Coronary artery (tissue), 2 donors: ENCODE measurements around the gene DCUN1D4.

Experiments used
- DNase-seq: peaks from one replicate; pipeline ENCODE4 v3.0.0-alpha.2; 2017; ENCODE audit warnings: low spot score
- H3K27ac ChIP-seq, 2 donors: fragments of 200-600 bp; sonication (generic); one replicate each; pipeline ENCODE4 v1.5.1; 2016 to 2019
- H3K4me3 ChIP-seq: fragments of 200-600 bp; sonication (generic); 2 replicates; pipeline ENCODE4 v1.5.1; 2016; ENCODE audit warnings: mild to moderate bottlenecking, moderate library complexity
- TF ChIP-seq, protein P1 (sequence below): fragments of 200-600 bp; sonication (generic); IDR thresholded peaks from one replicate; pipeline ENCODE4 v1.5.1; 2019; ENCODE audit warnings: antibody characterized with exemption

Gene DCUN1D4

DNA sequence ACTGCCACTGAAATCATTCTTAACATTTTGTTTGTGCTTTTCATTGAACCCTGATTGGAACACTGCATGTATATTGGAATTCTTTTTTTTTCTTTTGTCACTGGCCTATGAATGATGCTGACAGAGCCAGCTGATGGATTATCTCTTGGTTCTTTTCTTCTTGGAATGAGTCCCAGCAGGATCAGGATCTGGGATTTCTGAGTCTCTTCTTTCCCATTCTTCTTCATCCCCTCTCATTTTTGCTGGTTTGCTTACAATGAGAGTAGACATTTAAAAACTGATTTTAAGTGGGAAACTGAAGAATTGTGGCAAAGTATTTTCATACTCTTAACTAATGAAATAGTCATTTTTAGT, 9.0 kb downstream of the DCUN1D4 start:
- no peak overlapping the region for H3K4me3 ChIP-seq
- no peak for DNase-seq
- no peak overlapping the region for H3K27ac ChIP-seq
- TF ChIP-seq, protein P1, sequence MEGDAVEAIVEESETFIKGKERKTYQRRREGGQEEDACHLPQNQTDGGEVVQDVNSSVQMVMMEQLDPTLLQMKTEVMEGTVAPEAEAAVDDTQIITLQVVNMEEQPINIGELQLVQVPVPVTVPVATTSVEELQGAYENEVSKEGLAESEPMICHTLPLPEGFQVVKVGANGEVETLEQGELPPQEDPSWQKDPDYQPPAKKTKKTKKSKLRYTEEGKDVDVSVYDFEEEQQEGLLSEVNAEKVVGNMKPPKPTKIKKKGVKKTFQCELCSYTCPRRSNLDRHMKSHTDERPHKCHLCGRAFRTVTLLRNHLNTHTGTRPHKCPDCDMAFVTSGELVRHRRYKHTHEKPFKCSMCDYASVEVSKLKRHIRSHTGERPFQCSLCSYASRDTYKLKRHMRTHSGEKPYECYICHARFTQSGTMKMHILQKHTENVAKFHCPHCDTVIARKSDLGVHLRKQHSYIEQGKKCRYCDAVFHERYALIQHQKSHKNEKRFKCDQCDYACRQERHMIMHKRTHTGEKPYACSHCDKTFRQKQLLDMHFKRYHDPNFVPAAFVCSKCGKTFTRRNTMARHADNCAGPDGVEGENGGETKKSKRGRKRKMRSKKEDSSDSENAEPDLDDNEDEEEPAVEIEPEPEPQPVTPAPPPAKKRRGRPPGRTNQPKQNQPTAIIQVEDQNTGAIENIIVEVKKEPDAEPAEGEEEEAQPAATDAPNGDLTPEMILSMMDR: no peak

DNA sequence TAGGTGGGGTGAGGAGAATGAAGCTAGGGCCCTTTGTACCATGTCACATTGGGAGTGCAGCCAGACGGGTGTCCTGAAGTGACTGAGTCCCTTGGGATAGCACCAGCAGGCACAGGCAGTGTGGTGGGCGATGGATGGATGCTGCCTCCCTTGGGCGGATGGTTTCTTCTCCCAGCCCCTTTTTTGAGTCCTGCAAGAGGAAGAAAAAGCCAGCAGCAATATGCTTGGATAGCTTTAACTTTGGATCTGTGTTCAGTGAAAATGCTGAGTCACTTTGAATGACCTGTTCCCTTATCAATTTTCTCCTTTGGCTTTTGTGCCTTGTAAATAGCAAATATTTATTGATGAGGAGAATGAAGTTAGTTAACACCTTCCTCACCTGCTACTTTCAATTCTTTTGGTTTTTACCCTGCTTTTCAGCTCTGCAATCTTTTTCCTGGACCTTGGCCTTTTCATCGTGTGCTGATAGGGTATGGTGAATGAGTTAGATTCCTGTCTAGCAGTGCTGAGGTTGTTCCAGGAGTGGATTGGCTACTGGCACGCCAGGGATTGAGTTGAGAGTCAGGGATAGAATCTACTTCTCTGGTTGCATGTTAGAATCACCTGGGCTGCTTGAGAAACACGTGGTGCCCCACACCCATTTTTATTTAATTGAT, 10.2 kb downstream of the DCUN1D4 start:
- H3K27ac ChIP-seq: peak overlapping the region; percentile 4 to 26
- H3K4me3 ChIP-seq: no peak overlapping the region
- TF ChIP-seq, protein P1: no peak
- no peak for DNase-seq

DNA sequence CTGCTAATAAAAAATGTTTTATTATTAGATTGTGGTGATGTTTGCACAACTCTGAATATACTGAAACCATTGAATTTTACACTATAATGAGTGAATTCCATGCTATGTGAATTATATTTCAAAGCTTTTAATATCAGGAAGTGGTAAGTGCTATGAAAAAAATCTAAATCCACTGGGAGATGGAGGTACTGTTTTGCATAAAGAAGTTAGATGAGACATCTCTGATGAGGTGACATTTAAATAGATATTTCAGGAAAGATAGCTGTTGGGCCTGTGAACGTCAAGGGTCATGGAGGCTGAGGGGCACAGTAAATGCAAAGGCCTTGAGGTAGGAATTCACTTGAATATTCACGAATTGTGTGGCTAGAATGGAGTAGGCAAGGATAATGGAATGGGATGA, 12.3 kb downstream of the DCUN1D4 start:
- no peak for DNase-seq
- TF ChIP-seq, protein P1: no peak
- Histone ChIP-seq H3K4me3 (no peak overlapping the region), H3K27ac (no peak overlapping the region)

DNA sequence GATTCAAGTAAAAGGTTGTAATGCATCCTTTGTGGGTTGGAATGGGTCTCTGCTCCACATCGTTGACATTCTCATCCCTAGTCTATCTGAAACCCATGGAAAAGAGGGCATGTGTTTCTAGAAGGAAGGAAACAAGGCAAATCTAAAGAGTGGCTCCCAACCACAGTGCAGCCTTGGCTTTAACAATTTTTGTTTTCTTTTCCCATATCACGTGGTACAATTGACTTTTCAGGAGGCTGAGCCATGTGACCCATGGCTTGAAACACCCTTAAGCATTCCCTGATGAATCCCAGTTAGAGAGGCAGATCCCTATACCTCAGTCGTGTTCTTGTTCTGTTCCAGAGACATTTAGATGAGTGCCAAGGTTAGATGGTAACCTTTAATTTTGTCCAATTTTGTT, 12.8 kb downstream of the DCUN1D4 start:
- no peak for DNase-seq
- Histone ChIP-seq H3K4me3 (no peak overlapping the region), H3K27ac (no peak overlapping the region)
- TF ChIP-seq, protein P1: no peak

DNA sequence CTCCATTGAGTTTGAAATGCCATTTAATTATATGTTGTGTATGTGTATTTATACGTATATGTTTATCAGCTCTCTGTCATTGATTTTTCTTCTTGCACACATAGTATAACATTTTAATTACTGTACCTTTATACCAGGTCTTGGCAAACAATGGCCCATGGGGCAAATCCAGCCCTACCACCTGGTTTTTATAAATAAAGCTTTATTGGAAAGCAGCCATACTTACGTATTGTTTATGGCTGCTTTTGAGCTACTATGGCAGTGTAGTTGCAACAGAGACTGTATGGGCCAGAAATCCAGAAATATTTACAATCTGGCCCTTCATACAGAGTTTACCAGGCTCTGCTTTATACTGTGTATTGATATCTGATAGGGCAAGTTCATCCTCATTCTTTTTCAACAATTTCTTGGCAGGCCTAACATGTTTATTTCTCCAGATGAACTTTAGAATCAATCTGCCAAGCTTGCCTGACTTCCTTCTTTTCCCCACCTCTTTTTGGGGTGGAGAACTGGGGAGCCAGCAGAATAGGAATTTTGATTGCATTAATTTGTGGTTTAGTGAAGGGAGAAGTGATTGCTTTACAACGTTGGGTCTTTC, 15.8 kb downstream of the DCUN1D4 start:
- no peak overlapping the region for H3K4me3 ChIP-seq
- TF ChIP-seq, protein P1: no peak
- no peak overlapping the region for H3K27ac ChIP-seq
- no peak for DNase-seq

DNA sequence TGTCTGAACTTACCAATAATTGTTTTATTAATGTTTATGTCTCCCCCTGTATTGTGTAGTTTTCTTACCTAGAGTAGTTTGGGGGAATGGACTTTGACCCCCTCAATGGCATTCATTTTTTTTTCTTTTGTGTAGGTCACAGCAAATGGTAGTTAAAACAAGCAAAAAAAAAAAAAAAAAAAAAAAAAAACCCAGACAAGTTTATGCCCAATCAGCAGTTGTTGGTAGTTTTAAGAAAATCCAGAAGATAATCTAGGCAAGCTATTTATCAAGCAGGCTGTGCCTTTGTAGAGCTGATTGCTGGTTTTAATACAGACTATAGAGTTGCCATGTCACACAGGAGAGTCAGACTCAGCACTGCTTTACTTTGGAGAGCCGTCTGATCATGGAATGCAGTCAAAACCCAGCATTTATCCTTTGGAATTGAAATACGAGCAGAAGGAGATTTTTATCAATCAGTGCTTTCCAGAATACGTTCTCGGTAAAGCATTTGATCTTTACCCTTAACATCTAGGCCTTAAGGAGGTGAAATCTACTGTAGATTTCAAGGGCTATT, 16.6 kb downstream of the DCUN1D4 start:
- H3K4me3 ChIP-seq: no peak overlapping the region
- TF ChIP-seq, protein P1: no peak
- no peak overlapping the region for H3K27ac ChIP-seq
- no peak for DNase-seq

DNA sequence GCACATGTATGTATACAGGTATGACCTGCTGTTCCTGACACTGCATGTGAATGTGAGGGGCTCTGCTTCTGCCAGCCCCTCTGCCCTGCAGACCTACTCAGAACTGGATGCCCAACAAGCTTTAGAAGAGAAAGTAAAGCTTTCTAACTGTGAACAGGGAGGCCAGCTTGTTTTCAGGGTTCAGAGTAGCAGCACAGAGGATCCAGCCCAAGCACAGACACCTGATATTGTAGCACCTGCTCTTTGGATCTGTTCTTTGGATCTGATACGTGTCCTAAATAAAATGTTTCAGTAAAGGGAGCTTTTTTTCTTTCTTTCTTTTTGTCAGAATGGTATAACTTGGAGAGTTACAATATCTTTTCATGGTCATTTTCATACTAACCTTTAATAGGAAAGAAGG, 19.2 kb downstream of the DCUN1D4 start:
- Histone ChIP-seq H3K4me3 (no peak overlapping the region), H3K27ac (no peak overlapping the region)
- DNase-seq: no peak
- TF ChIP-seq, protein P1: no peak
